ENCODE data around the gene ADAM30. TPM values are rescaled to one million over a fixed set of nuclear protein-coding genes. Genes with fewer than 3 reads are reported as not detected.

ADAM30 gene
- polyA plus RNA-seq, 3 donors = not detected

- no peak overlapping the region for H3K27ac ChIP-seq (ENCODE audit: low read depth, low read length)
- WGBS, 3 donors = 83 to 92% (median 87%) methylated on average over 2 of the region's 2 CpGs
These were observed 15.5 kb upstream of the ADAM30 start for GRCh38 chr1:119911775-119912174.

GRCh38 chr1:119910618-119911017, 14.3 kb upstream of the ADAM30 start:
- no peak overlapping the region for H3K27ac ChIP-seq (ENCODE audit: low read depth, low read length)
- WGBS, 3 donors = 57 to 70% (median 59%) methylated on average over 4 of the region's 4 CpGs

- H3K27ac ChIP-seq (ENCODE audit: low read depth, low read length) = no peak overlapping the region
- 72 to 77% (median 75%) methylated on average over 9 of the region's 9 CpGs for WGBS, 3 donors
These were observed 13.7 kb upstream of the ADAM30 start for GRCh38 chr1:119909890-119910596.

- H3K27ac ChIP-seq (ENCODE audit: low read depth, low read length) = no peak overlapping the region
- WGBS, 3 donors = 87 to 92% (median 88%) methylated on average over 3 of the region's 3 CpGs
These were observed 12.3 kb upstream of the ADAM30 start for GRCh38 chr1:119908661-119909060.

- WGBS, 3 donors = 68 to 93% (median 92%) methylated on average over 4 of the region's 4 CpGs
- H3K27ac ChIP-seq (ENCODE audit: low read depth, low read length) = no peak overlapping the region
These were observed 10.8 kb upstream of the ADAM30 start for GRCh38 chr1:119906927-119907652.

GRCh38 chr1:119903443-119903835, 7.1 kb upstream of the ADAM30 start:
- no peak overlapping the region for H3K27ac ChIP-seq (ENCODE audit: low read depth, low read length)

- WGBS, 3 donors = 87 to 93% (median 91%) methylated on average over 4 of the region's 4 CpGs
- no peak overlapping the region for H3K27ac ChIP-seq (ENCODE audit: low read depth, low read length)
These were observed 6.6 kb upstream of the ADAM30 start for GRCh38 chr1:119902775-119903442.

GRCh38 chr1:119898981-119899720, 2.8 kb upstream of the ADAM30 start:
- no peak overlapping the region for H3K27ac ChIP-seq (ENCODE audit: low read depth, low read length)
- 85 to 93% (median 91%) methylated on average over 3 of the region's 3 CpGs for WGBS, 3 donors

- WGBS, 3 donors = 73 to 88% (median 86%) methylated on average over 2 of the region's 2 CpGs
These were observed 2.2 kb upstream of the ADAM30 start for GRCh38 chr1:119898530-119898929.

GRCh38 chr1:119895102-119895501, 1.2 kb downstream of the ADAM30 start:
- no peak overlapping the region for H3K27ac ChIP-seq (ENCODE audit: low read depth, low read length)
- WGBS, 3 donors = 67 to 87% (median 77%) methylated on average over 4 of the region's 4 CpGs

More at GRCh38 chr1:119898530-119898929, 2.2 kb upstream of the ADAM30 start:
- no peak overlapping the region for H3K27ac ChIP-seq (ENCODE audit: low read depth, low read length)

- no peak overlapping the region for H3K27ac ChIP-seq (ENCODE audit: low read depth, low read length)
- WGBS, 3 donors = 48 to 54% (median 50%) methylated on average over 10 of the region's 10 CpGs
These were observed 2.3 kb downstream of the ADAM30 start for GRCh38 chr1:119893827-119894700.

GRCh38 chr1:119893238-119893791, 3.0 kb downstream of the ADAM30 start:
- 31 to 86% (median 83%) methylated on average over 6 of the region's 6 CpGs for WGBS, 3 donors
- H3K27ac ChIP-seq (ENCODE audit: low read depth, low read length) = no peak overlapping the region

- 77 to 95% (median 85%) methylated on average over 1 of the region's 1 CpG for WGBS, 3 donors
- no peak overlapping the region for H3K27ac ChIP-seq (ENCODE audit: low read depth, low read length)
These were observed 4.9 kb downstream of the ADAM30 start for GRCh38 chr1:119891386-119891785.

- H3K27ac ChIP-seq (ENCODE audit: low read depth, low read length) = no peak overlapping the region
These were observed 7.8 kb downstream of the ADAM30 start for GRCh38 chr1:119888476-119888875.

- H3K27ac ChIP-seq (ENCODE audit: low read depth, low read length) = no peak overlapping the region
These were observed 8.9 kb downstream of the ADAM30 start for GRCh38 chr1:119887427-119887826.

GRCh38 chr1:119885903-119886783, 10.2 kb downstream of the ADAM30 start:
- 49 to 64% (median 59%) methylated on average over 11 of the region's 11 CpGs for WGBS, 3 donors
- no peak overlapping the region for H3K27ac ChIP-seq (ENCODE audit: low read depth, low read length)

- no peak overlapping the region for H3K27ac ChIP-seq (ENCODE audit: low read depth, low read length)
- WGBS, 3 donors = 13 to 41% (median 16%) methylated on average over 2 of the region's 2 CpGs
These were observed 11.6 kb downstream of the ADAM30 start for GRCh38 chr1:119884711-119885110.

All from adipose tissue (tissue), 3 donors.